Neural progenitor cell (in vitro differentiated cells): Measurements from ENCODE around the gene HOXA10.

ENCODE experiments used
- EZH2 ChIP-seq: fragments of 200-600 bp; sonication (generic); IDR thresholded peaks from 2 replicates; pipeline ENCODE4 v1.6.1; 2017; ENCODE audit warnings: antibody characterized with exemption, mild to moderate bottlenecking, moderate library complexity
- TF ChIP-seq, protein P1 (sequence below): fragments of 200-600 bp; sonication (generic); IDR thresholded peaks from 2 replicates; pipeline ENCODE4 v1.5.1; 2017; ENCODE audit warnings: antibody characterized with exemption, mild to moderate bottlenecking

DNA sequence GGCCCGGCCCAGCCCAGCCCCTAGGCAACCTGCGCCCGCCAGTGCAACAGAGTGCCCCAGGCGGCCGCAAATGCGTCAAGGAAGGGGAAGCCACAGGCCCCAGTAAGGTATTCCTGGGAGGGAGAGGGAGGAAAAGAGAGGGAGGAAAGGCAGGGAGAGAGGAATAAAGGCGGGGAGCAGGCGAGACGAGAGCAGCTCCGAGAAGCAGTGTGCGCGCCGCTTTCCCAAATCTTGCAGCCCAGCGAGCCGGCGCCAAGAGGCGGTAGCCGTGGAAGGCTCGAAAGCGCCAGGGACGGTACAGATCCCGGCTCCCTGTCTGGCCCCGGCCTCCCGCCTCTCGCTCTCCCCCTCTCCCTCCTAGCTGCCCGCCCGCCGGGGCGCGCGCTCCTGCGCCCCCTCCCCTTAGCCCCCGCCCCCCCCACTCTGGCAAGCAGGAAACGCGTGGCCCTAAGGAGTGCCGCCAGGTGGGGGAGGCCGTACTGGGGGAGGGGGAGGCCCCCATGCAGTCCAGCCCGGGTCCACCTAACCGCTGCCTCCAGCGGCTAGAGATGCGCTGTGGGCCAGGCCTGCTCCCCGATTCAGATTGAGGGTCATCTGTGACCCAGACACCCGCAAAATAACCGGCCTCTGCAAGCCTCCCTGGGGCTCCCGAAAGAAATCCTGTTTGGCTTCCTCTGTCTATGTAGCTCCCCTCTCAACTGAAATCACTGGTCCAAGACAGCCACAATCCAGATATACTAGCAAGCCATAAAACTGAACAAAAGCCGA, 4.3 kb downstream of the HOXA10 start:
- TF ChIP-seq, protein P1, sequence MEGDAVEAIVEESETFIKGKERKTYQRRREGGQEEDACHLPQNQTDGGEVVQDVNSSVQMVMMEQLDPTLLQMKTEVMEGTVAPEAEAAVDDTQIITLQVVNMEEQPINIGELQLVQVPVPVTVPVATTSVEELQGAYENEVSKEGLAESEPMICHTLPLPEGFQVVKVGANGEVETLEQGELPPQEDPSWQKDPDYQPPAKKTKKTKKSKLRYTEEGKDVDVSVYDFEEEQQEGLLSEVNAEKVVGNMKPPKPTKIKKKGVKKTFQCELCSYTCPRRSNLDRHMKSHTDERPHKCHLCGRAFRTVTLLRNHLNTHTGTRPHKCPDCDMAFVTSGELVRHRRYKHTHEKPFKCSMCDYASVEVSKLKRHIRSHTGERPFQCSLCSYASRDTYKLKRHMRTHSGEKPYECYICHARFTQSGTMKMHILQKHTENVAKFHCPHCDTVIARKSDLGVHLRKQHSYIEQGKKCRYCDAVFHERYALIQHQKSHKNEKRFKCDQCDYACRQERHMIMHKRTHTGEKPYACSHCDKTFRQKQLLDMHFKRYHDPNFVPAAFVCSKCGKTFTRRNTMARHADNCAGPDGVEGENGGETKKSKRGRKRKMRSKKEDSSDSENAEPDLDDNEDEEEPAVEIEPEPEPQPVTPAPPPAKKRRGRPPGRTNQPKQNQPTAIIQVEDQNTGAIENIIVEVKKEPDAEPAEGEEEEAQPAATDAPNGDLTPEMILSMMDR: no peak
- TF ChIP-seq EZH2: peak; percentile 94
